ENCODE data around the gene SS18. TPM values are rescaled to one million over a fixed set of nuclear protein-coding genes. Genes with fewer than 3 reads are reported as not detected.
A peak's percentile ranks its signal among the peaks of the same experiment; 100 is the strongest.

Gene SS18
- total RNA-seq, 1 experiment from 2014 or later = 99.1 TPM

- Histone ChIP-seq H3K27ac (ENCODE audit: low read length) (peak overlapping the region; percentile 98), H3K9me3 (ENCODE audit: control insufficient read depth, insufficient read depth, low read depth, low read length) (no peaks in the 10 kb centered on the region), H3K4me3 (ENCODE audit: low read depth in 2 of 2, low read length in 2 of 2) (peak overlapping the region; percentile 78 to 90), H3K4me1 (ENCODE audit: control insufficient read depth, insufficient read depth, low read length) (peaks cover 11% of the 10 kb centered on the region; the same call in 1 of the 2 replicates), H3K36me3 (ENCODE audit: control insufficient read depth, insufficient read depth, low read length) (peaks cover 21% of the 10 kb centered on the region), H3K27me3 (ENCODE audit: control insufficient read depth, insufficient read depth, low read length) (no peaks in the 10 kb centered on the region)
- ATAC-seq (peak; percentile 82), DNase-seq (ENCODE audit: low read depth, low spot score) (peak; percentile 20)
- intact Hi-C loops (cut with micrococcal nuclease; ENCODE audit: unreplicated experiment) = loop anchor here (5.0 kb wide), 1 partner anchor 136 kb away; the partner anchor contains the start of gene TAF4B
- in situ Hi-C loops (cut with HindIII; ENCODE audit: low pct_unique_long_range_greater_than_20kb, low sequenced_read_pairs) = no loop called here
- TF ChIP-seq, protein P1, sequence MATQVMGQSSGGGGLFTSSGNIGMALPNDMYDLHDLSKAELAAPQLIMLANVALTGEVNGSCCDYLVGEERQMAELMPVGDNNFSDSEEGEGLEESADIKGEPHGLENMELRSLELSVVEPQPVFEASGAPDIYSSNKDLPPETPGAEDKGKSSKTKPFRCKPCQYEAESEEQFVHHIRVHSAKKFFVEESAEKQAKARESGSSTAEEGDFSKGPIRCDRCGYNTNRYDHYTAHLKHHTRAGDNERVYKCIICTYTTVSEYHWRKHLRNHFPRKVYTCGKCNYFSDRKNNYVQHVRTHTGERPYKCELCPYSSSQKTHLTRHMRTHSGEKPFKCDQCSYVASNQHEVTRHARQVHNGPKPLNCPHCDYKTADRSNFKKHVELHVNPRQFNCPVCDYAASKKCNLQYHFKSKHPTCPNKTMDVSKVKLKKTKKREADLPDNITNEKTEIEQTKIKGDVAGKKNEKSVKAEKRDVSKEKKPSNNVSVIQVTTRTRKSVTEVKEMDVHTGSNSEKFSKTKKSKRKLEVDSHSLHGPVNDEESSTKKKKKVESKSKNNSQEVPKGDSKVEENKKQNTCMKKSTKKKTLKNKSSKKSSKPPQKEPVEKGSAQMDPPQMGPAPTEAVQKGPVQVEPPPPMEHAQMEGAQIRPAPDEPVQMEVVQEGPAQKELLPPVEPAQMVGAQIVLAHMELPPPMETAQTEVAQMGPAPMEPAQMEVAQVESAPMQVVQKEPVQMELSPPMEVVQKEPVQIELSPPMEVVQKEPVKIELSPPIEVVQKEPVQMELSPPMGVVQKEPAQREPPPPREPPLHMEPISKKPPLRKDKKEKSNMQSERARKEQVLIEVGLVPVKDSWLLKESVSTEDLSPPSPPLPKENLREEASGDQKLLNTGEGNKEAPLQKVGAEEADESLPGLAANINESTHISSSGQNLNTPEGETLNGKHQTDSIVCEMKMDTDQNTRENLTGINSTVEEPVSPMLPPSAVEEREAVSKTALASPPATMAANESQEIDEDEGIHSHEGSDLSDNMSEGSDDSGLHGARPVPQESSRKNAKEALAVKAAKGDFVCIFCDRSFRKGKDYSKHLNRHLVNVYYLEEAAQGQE (IDR thresholded peaks at IDR 0.05; ENCODE audit: insufficient read depth in 1 of 2, low read depth in 2 of 2, low read length in 1 of 2) = no peak
- TF ChIP-seq CTCF (IDR thresholded peaks at IDR 0.05) (no peak), POLR2AphosphoS5 (IDR thresholded peaks at IDR 0.05; ENCODE audit: low read depth, low read length) (0 out of 2 replicates have a peak, but pooled peaks have one; percentile 3), SIN3A (IDR thresholded peaks at IDR 0.05; ENCODE audit: borderline replicate concordance, insufficient read depth, low read depth, low read length) (no peak), TCF7L2 (IDR thresholded peaks at IDR 0.05; ENCODE audit: low read depth, low read length) (no peak)
- BruUV-seq (replicated peaks) = TSS peak; percentile 84
- ChIA-PET POLR2A (no interaction called here), CTCF (no interaction called here)
Observed at GRCh38 chr18:26091047-26091630, 726 bp upstream of the SS18 start.

DNA sequence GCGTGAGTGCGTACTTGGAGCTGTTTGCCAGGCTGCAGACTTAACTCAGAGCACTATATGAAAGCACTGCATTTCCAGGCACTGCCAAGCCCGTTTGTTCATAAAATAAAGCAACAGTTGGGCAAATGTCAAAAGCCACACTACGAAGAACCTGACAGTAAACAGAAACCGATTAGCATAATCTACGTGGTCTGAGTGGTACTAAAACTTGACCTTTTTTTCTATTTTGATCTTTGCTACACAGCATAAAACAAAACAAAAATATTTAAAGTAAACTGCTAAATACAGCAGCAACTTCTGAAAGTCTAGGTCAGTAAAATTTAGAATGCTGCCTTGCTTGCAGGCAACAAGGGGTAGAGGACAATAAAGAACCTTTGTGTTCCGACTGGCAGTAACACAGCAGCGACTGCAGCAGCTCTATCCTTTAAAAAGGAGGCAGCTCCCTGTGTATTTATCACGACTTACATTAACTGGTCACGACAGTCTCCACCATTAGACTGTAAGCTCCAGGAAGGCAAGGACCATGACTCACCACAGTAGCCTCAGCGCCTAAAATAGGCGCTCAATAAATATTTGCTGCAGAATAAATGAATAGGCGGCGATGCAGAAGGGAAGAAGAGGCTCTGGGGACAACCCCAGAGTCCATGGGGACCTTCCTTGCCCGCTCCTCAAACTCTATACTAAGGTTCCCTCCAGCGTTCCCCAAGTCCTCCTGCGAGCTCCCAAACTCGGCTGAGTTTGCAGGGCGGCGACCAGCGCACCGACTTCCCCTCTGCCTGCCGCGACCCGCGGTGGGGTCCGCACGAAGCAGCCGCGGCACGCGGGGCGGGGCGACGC is 902 bp downstream of the SS18 start:
- ATAC-seq (peak; percentile 4), DNase-seq (ENCODE audit: low read depth, low spot score) (no peak)
- ChIA-PET POLR2A (no interaction called here), CTCF (no interaction called here)
- H3K9me3 ChIP-seq (ENCODE audit: control insufficient read depth, insufficient read depth, low read depth, low read length) = no peaks in the 10 kb centered on the region
- in situ Hi-C loops (cut with HindIII; ENCODE audit: low pct_unique_long_range_greater_than_20kb, low sequenced_read_pairs) = no loop called here
- H3K36me3 ChIP-seq (ENCODE audit: control insufficient read depth, insufficient read depth, low read length) = peaks cover 29% of the 10 kb centered on the region
- TF ChIP-seq CTCF (IDR thresholded peaks at IDR 0.05) (no peak), SIN3A (IDR thresholded peaks at IDR 0.05; ENCODE audit: borderline replicate concordance, insufficient read depth, low read depth, low read length) (0 out of 2 replicates have a peak, but pooled peaks have one; percentile 29)
- H3K27ac ChIP-seq (ENCODE audit: low read length) = peak overlapping the region; percentile 98
- no TSS peak for BruUV-seq (replicated peaks)
- H3K27me3 ChIP-seq (ENCODE audit: control insufficient read depth, insufficient read depth, low read length) = no peaks in the 10 kb centered on the region
- intact Hi-C loops (cut with micrococcal nuclease; ENCODE audit: unreplicated experiment) = loop anchor here (5.0 kb wide), 1 partner anchor 138 kb away; the partner anchor contains the start of gene TAF4B
- peaks cover 11% of the 10 kb centered on the region; the same call in 1 of the 2 replicates for H3K4me1 ChIP-seq (ENCODE audit: control insufficient read depth, insufficient read depth, low read length)
- H3K4me3 ChIP-seq (ENCODE audit: low read depth in 2 of 2, low read length in 2 of 2) = peak overlapping the region; percentile 78 to 90

Data from Panc1 (cell line).